NK-92 (cell line): ENCODE results near the gene HACD2.
"Not testable (repeated sequence)": the region's sequence is repeated elsewhere in the genome, so short reads cannot be mapped to it uniquely, and the experiment has no call there.

Experiments used
- DNase-seq: peaks from one replicate; lab custom pipeline; 2025; ENCODE audit not compliant: unreplicated experiment; lab: John Stamatoyannopoulos, UW

HACD2 gene

DNA sequence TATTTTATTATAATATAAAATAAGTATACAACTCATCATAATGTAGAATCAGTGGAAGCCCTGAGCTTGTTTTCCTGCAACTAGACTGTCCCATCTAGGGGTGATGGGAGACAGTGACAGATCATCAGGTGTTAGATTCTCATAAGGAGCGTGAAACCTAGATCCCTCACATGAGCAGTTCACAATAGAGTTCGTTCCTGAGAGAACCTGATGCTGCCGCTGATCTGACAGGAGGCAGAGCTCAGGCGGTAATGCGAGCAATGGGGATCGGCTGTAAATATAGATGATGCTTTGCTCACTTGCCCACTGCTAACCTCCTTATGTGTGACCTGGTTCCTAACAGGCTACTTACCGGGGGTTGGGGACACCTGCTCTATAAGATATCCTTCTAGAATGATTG lies 26.8 kb upstream of the HACD2 start:
- not testable (repeated sequence) for DNase-seq

DNA sequence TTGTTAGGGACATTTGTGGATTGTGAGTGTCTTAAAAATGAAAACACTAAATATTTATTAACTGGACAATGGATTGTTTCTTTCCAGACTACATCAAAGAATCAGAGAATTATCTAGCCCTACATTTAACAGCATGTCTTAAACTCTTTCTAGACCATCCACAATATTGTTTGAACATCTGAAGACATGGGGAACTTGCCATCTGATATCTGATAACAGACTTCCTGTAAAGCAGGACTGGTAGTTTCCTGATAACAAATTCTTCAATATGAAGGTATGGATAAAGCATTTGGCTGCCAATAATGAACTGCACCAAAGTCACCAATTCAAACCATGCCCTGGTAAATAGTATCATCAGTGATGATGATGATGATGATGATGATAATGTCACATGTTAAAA lies 26.2 kb upstream of the HACD2 start:
- DNase-seq = no peak

DNA sequence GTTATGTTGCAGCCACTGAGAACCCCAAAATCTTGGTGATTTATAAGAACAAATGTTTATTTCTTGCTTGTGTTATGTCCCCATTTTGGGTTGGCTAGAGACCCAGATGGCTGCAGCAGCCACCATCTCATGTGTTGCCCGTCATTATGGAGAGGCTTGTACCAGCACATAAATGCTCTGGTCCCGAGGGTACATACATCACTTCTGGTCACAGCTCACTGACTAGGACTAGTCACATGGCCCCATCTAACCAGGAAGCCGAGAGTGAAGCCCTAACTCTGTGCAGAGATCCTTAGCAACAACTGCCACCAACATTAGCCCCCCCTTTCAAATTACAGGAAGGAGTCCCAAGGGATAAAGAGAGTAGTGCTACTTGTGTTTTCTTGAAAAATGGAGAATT lies 25.5 kb upstream of the HACD2 start:
- DNase-seq = no peak

DNA sequence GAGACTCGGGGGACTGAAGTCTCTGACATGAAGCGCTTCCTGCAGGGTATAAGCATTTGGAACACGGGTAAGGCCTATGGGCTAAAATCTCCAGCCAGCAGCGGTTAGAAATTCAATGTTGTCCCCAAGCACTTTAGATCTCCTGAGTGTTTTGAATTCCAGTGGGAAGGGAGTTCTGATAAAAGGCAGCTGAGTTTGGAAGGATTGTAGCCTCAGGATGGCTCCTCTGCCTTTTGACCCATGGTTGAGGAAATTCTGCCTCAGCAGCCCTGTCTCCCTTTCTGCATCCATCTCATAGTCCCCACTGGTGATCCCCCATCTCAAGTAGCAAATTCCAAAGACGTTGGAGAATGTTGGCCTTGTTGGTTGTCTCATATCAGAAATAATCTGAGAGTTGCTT lies 24.2 kb upstream of the HACD2 start:
- no peak for DNase-seq

DNA sequence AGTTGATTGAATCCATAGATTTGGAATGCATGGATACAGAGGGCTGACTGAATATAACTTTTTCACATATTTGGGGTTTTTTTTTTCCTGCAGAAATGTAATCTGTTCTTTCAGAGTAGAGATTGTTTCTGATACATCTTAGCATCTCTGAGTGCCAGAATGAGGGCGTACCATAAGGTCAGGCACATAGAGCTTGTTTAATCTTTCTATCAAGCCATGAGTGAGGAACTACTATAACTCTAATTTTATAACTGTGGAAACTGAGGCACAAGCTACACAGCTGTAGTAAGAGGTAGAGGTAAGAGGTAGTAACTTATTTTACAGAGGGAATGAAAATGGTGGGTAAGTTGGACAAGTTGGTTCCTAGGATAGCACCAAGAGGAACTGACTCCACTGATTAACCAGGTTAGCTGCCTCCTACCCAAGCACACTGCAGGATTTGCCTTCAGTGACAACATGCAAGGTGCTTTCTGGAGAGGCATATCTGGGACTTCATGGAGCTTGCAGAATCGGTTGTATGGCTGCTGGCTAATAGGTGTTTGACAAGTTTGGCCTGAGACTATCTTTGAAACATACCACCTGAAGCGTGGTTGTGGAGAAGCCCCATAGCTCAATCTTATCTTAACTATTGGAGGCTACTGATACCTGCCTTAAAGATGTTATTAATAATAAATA lies 23.5 kb upstream of the HACD2 start:
- no peak for DNase-seq

DNA sequence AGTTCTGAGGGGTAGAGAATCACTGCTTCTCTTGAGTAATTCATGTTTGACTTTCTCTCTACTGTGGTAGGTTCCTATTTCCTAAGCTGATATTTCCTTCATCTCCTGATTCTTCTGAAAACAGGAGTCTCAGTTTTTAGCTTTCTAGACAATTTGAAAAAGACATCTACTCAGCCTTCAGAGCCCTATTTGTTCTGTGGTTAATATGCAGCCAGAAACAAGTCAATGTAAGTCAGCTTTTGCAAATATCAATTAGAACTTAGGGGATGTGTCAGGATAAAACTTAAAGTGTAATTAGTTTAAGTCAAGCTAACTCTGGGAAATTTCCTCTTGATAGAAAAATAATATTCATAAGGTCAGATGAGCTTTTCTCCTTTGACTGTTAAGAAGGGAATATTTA lies 21.7 kb upstream of the HACD2 start:
- DNase-seq = no peak

DNA sequence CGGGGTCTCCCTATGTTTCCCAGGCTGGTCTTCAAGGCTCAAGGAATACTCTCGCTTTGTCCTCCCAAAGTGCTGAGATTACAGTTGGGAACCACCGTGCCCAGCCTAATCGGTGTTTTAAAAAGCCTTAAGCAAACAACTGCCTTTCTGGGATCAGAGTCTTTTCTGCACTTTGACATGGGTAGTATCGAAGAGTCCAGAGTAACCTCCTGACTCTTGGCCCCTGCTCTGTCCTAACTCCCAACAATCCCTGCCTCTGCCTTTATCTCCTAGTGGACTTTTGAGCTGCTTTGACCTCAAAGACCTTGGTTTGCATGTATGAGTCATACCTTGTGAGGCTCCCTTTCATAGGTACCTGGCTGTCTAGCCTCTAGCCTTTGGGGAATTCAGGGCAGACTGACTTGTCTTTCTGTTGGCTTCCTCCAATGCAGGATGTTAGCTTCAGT lies 21.0 kb upstream of the HACD2 start:
- DNase-seq = no peak

DNA sequence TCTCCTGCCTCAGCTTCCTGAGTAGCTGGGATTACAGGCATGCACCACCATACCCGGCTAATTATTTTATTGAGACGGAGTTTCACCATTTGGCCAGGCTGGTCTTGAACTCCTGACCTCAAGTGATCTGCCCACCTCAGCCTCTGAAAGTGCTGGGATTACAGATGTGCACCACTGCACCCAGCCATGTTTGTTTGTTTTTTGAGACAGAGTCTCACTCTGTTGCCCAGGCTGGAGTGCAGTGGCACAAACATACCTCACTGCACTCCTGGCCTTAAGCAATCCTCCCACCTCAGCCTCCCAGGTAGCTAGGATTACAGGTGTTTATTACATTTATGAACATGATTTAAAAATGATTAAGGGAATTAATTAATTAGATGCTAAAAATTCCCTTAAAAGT lies 18.3 kb upstream of the HACD2 start:
- not testable (repeated sequence) for DNase-seq

DNA sequence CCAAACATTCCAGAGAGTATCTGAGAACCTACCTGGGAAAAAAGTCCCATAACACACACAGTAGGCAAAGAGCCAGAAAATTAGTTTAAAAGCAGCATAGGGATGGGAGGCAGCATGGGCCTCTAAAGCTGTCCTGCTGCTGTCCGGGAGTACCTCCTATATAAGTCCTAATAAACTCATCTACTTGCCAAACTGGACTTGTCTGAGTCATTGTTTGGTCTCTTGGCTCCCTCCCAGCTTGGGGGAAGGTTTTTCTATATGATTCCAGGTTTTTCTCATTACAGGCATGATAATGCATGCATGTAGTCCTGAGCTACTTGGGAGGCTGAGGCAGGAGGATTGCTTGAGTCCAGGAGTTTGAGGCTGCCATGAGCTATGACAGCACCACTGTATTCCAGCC lies 17.5 kb upstream of the HACD2 start:
- DNase-seq = no peak

DNA sequence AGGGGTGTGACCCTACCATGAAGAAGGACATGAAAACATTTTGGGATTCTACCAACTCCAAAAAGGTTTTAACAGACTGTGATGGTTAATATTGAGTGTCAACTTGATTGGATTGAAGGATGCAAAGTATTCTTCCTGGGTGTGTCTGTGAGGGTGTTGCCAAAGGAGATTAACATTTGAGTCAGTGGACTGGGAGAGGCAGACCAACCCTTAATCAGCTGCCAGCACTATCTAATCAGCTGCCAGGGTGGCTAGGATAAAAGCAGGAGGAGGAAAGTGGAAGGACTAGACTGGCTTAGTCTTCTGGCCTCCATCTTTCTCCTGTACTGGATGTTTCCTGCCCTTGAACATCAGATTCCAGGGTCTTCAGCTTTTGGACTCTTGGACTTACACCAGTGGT lies 16.0 kb upstream of the HACD2 start:
- not testable (repeated sequence) for DNase-seq

DNA sequence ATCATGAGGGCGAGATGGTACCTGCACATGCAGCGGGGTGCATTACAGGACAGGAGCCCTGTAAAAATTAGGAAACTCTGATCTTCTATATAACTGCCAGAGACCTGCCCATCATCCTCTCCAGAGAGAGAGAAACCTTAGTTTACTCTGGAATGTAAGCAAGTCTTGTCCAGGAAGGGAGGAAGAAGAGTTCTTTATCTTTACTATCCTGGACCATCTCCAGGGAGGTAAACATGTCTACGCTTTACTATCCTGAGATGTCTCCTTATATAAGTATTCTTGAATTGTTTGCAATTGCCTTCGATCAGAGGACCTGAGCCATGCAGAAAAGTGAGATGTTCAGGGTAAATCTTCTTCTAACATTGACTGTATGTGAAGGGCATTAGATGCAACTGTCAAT lies 12.7 kb upstream of the HACD2 start:
- no peak for DNase-seq

DNA sequence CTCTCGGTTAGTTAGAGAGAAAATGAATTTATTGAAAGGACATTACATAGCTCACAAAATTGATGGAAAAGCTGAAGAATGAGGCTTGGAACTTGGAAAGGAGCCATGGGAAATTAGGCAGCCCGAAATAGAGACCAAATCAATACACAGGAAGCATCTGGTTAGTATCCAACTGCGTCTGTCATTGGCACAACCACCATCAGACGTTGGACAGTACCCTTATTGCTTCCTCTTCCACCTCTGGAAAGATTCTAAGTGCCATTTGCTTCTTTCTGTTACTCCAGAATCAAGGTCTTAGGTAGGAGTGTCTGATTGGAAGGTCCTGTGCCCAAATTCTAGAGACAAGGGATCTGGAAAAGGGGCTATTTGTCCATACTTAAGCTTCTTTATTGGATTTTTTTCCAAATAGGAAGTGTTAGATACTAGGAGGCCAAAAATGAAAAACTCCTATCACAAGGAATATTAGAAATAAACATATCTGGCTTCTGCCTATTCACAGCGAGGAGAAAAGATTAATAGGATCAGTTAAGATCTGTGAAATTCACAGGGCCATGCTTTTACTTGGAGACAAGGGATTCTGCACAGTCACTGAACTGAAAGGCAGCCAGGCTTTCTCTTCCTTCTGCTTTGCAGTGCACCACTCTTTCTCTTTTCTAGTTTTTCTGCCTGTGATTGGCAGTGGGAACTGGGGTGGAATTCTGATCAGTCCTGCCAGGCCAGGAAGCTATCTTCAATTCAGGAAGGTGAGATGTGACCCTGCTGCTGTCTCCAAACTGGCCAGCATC lies 10.7 kb upstream of the HACD2 start:
- no peak for DNase-seq

DNA sequence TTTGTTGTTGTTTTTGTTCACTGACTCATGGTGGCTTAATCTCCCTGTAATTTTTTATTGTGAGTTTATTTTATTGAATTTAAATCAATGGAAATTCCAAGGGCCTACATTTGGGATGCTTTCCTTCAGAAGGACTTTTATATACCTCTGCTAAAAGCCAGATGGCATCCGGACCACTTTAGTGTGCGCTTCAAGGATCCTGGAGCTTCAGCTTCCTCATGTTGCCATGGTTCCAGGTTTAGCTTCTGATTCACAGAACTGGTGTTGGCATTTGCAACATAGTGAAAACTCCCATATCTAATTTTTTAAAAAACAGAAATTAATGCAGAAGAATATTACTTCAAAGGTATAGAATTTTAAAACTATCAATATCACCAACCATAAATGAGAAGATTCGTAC lies 8.5 kb upstream of the HACD2 start:
- no peak for DNase-seq

DNA sequence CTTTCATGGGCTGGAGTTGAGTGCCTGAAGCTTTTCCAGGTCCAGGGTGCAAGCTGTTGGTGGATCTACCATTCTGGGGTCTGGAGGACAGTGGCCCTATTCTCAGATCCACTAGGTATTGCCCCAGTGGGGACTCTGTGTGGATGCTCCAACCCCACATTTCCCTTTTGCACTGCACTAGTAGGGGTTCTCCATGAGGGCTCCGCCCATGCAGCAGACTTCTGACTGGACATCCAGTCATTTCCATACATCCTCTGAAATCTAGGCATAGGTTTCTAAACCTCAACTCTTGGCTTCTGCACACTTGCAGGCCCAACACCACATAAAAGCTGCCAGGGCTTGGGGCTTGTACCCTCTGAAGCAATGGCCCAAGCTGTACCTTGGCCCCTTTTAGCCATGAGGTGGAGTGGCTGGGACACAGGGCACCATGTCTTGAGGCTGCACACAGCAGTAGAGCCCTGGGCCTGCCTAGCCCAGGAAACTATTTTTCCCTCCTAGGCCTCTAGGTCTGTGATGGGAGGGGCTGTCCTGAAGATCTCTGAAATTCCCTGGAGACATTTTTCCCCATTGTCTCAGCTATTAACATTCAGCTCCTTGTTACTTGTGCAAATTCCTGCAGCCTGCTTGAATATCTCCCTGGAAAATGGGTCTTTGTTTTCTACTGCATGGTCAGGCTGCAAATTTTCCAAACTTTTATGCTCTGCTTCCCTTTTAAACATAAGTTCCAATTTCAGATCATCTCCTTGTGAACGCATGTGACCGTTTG lies 6.0 kb upstream of the HACD2 start:
- DNase-seq = no peak

DNA sequence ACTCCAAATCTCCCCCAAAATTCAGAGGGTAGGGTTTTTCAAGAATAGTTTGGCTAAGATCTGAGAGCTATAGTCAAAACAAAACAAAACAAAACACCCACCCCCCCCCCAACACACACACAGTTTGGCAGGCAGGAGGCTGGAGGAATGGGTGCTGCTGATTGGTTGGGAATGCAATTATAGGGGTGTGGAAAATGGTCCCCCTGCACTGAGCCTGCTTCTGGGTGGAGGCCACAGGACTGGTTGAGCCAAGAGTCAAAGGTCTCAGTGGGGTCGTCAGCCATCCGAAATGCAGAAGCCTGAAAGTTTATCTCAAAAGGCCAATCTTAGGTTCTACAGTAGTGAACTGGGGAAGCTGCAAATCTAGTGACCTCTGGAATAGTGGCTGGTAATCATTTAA lies 2.5 kb upstream of the HACD2 start:
- DNase-seq = no peak

DNA sequence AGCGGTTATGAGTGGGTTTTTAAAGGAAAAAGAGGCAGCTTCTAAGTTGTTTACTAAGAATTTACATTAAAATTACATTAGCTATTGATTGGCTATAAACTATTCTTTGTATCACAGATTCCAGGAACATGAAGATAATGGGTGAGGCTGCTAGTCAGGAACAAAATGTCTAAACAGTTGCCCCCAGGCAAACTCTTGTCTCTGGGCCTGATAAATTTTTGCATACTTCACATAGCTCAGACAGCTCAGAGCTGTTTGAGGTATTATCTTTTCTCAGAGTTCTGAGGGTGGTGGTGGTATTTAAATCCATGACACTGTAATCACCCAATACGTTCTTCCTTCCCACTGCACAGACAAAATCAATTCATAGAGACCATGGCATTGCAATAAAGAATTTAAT lies 2.1 kb upstream of the HACD2 start:
- no peak for DNase-seq

DNA sequence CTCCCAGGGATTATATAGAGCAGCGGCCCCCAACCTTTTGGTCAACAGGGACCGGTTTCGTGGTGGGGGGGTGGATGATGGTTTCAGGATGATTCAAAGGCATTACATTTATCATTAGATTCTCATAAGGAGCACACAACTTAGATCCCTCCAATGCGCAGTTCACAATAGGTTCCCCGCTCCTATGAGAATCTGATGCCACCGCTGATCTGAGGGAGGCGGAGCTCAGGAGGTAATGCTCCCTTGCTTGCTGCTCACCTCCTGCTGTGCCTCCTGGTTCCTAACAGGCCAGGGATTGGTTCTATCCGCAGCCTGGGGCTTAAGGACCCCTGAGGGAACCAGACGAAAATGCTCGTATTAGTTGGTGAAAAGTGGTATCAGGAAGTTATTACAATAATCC lies 1.3 kb upstream of the HACD2 start:
- DNase-seq = no peak

DNA sequence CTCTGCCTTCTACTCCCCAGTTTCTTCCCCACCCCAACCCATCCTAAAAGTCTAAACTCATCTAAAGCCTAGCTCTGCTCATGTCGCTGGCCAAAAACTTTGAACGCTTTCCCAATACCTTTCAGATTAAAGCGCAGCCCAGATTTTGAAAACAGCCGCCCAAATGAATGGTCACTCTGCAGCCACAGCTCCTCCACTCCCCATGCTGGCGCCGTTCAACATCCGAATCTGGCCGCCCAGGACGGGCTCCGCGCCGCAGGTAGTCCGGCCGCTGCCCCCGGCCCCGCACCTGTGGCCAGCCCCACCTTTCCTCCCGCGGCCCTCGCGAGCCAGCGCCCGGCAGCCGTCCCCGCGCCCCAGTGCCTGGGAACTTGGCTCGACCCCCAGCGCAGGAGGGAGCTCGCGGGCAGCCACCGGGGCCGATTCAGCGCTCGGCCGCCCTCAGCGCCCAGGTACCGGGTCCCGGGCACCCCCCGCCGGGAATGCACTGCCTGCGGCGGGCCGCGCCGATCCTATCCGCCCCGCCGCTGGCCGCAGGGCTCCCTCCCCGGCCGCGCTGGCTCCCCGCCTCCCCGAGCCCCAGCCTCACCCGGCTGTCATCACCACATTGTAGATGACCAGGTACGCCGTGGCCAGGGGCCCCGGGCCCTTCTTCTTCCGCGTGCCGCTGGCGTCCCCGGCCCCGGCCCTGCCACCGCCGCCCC lies 417 bp downstream of the HACD2 start:
- DNase-seq = no peak

DNA sequence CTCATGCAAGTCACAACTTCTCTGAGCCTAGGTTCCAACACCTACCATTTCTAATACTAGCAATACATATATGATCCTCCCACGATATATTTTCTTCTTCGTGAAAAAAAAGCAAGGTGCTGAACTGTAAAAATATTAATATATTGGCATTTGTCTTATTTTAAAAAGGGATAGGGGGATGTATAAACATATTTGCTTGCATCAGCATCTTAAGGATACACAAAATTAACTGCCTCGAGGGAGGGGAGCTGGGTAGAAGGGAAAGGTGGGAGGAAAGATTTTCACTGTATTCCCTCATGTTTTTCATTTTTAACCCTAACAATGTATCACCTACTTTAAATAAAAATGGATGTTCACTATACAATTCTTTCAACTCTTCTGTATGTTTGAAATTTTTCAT lies 1.3 kb downstream of the HACD2 start:
- no peak for DNase-seq

DNA sequence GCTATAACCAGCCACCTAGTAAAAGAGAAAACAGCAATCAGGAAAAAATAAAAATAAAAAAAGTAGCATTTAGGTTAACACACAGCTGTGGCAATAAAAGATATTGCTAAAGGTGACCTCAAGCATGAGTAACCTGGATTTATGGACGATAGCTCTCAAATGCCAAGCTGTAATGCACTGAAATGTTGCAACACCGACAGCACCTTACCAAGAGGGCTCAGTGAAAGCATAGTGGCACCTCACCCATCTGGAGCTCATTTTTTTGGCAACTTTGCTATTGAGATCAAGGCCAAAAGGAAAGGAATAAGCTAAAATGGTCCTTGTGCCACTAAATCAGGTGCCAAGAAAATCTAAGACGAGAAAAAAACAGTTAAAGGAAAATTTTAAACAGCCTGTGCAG lies 2.5 kb downstream of the HACD2 start:
- no peak for DNase-seq

DNA sequence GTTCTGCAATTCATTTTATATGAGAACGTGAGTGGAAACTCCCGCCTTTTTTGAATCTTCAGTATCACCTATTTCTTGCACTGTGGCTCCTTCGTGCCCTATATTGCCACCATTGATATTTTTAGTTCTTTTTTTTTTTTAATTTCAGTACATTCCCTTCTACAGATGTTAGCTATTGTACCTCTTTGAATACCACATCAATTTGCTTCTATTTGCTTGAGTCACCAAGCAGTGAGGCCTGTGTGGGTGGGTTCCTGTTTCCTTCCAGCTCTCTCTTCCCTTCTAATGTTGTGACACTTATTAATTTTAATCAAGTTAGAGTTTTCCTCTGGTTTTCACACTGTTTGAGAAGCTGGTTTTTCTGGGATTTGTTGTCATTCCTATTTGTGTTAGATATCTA lies 8.7 kb downstream of the HACD2 start:
- DNase-seq = no peak
